Adrenal gland (tissue), 12 donors: ENCODE data around the gene DDX47. TPM values are rescaled to one million over a fixed set of nuclear protein-coding genes. Genes with fewer than 3 reads are reported as not detected.
A peak's percentile ranks its signal among the peaks of the same experiment; 100 is the strongest.

Experiments
- DNase-seq, 7 donors: peaks; one replicate each; pipeline ENCODE4 v3.0.0-alpha.2; 2019 to 2020
- H3K27ac ChIP-seq, 5 donors: fragments of 200-600 bp; sonication (generic) in 4 of 5; 1 replicate in 3 of 5; 2 replicates in 2 of 5; pipeline versions ENCODE4 v1.5.1 to v1.8.0; 2016 to 2020; ENCODE audit warnings: mild to moderate bottlenecking in 1 of 5
- H3K27me3 ChIP-seq: fragments of 200-600 bp; 2 replicates; pipeline ENCODE4 v1.8.0; 2021
- H3K36me3 ChIP-seq, 2 donors: fragments of 200-600 bp; replicated peaks in 1 of 2; 1 replicate in 1 of 2; 2 replicates in 1 of 2; pipeline versions ENCODE4 v1.5.1 to v1.8.0; 2018 to 2022
- H3K4me1 ChIP-seq, 2 donors: fragments of 200-600 bp; replicated peaks in 1 of 2; 1 replicate in 1 of 2; 2 replicates in 1 of 2; pipeline versions ENCODE4 v1.5.1 to v1.8.0; 2018 to 2021
- H3K4me3 ChIP-seq, 4 donors: fragments of 200-600 bp; sonication (generic) in 3 of 4; one replicate each; pipeline ENCODE4 v1.5.1; 2016 to 2018
- H3K9me3 ChIP-seq, 3 donors: fragments of 200-600 bp; sonication (generic) in 1 of 3; replicated peaks in 1 of 3; 1 replicate in 2 of 3; 2 replicates in 1 of 3; pipeline versions ENCODE4 v1.5.1 to v1.8.0; 2016 to 2021
- CTCF ChIP-seq, 6 experiments: fragments of 450-650 bp in 4 of 6; fragments of 200-600 bp in 2 of 6; sonication (generic) in 1 of 6; IDR thresholded peaks; 1 replicate in 5 of 6; 2 replicates in 1 of 6; pipeline versions ENCODE4 v1.5.1 to v1.8.0; 2016 to 2021; ENCODE audit warnings: antibody characterized with exemption in 6 of 6, mild to moderate bottlenecking in 2 of 6, moderate library complexity in 1 of 6
- POLR2A ChIP-seq, 2 donors: fragments of 450-650 bp; IDR thresholded peaks; one replicate each; pipeline ENCODE4 v1.6.1; 2017; ENCODE audit warnings: antibody characterized with exemption in 2 of 2, mild to moderate bottlenecking in 2 of 2, moderate library complexity in 1 of 2
- WGBS, 4 donors: extraction: QIAGEN DNeasy Blood & Tissue Kit in 2 of 4; methylation state at CpG; one replicate each; pipeline versions ENCODE4 v1.1.5 to v1.1.7; 2013 to 2017; 5-methylcytosine and 5-hydroxymethylcytosine counted together
- intact Hi-C, 2 donors: fragments of 100-400 bp; cut with DNase I; formaldehyde crosslinking; loops; one replicate each; pipeline versions ENCODE4 v1.14.1 to v1.15.0; 2022 to 2023
- polyA plus RNA-seq, 3 donors: library from polyadenylated mRNA; stranded (reverse); fragments of 200-250 nt in 2 of 3; fragments of 350-450 nt in 1 of 3; fragmentation: Illumina TruSeq in 1 of 3; extraction: RNeasy Lipid Tissue Mini Kit (QIAGEN cat#74804) in 1 of 3; gene quantifications; one replicate each; pipeline ENCODE4 v1.2.3, GENCODE V29; 2013 to 2014
- total RNA-seq, 9 donors: library from RNA; depleted of rRNA in 4 of 9; stranded (reverse); fragments of >200 nt in 4 of 9; fragments of 120-200 nt in 1 of 9; fragmentation: NEBNext Ultra II Directional in 1 of 9; extraction: Animal tissue kit (Norgen Biotek cat#: 25700) in 1 of 9; gene quantifications; one replicate each; pipeline versions ENCODE4 v1.1.0 to v1.2.4, GENCODE V29; 2013 to 2023
- donor health status: healthy with polysubstance abuse.
- donor health status: Bipolar disorder and iron deficiency.
- donor health status: DM: yes; HTN: yes; CAD: no.
- donor health status: DM: no; HTN: no; CAD: no.
- donor health status: DM: no; HTN: no; CAD: no.
- donor health status: DM: yes; HTN: yes; CAD: no.

Gene DDX47
- total and polyA plus RNA-seq, 12 donors, result 28.8 to 77.3 (median 44.7) TPM

GRCh38 chr12:12786706-12787601 is 26.2 kb upstream of the DDX47 start:
- H3K9me3 ChIP-seq, result no peaks in the 10 kb centered on the region
- TF ChIP-seq POLR2A (IDR thresholded peaks at IDR 0.05) (peak; percentile 47 to 83), CTCF (IDR thresholded peaks at IDR 0.05) (peak in 3 of 6 experiments; percentile 37 to 59 (median 41))
- intact Hi-C loops, result no loop called here
- peak overlapping the region; percentile 54 to 96 (median 82) for H3K27ac ChIP-seq
- WGBS, 4 donors, result 1% methylated on average over 41 to 80 of the region's 80 CpGs; no CpG with 5 or more reads in 1 of the 4 donors
- H3K4me1 ChIP-seq, result peaks cover 17 to 20% of the 10 kb centered on the region in 2 donors
- peak overlapping the region in 3 of 4 donors; percentile 23 to 63 (median 61) for H3K4me3 ChIP-seq
- H3K36me3 ChIP-seq, result no peaks in the 10 kb centered on the region
- peak; percentile 81 to 89 (median 84) for DNase-seq
- H3K27me3 ChIP-seq, result no peaks in the 10 kb centered on the region

DNA sequence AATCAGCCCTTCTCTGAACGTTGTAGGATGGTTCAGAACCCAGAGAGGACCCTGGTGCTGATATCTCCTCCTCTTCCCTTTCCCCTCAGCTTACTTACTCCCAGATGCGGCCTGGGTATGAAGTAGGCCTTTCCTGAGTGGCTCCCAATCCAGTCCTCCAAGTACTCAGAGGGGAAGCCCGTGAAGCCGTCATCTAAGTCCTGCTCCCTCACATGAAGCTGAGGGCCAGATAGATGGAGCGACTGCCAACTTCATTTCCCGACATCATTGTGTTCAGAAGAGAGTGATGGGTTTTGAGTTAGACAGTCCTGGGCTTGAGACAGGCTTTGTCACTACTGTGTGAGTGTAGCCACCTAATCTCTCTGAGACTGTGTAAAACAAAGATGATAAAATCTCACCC is 25.0 kb upstream of the DDX47 start:
- Histone ChIP-seq H3K9me3 (no peaks in the 10 kb centered on the region), H3K27ac (peak overlapping the region in 3 of 5 donors; percentile 13 to 96 (median 96)), H3K4me1 (peaks cover 17 to 20% of the 10 kb centered on the region in 2 donors), H3K4me3 (peak overlapping the region in 1 of 4 donors; percentile 61), H3K36me3 (no peaks in the 10 kb centered on the region), H3K27me3 (no peaks in the 10 kb centered on the region)
- intact Hi-C loops, result no loop called here
- peak in 4 of 7 donors; percentile 4 to 38 (median 20) for DNase-seq
- TF ChIP-seq CTCF (IDR thresholded peaks at IDR 0.05), result no peak
- no peak for TF ChIP-seq POLR2A (IDR thresholded peaks at IDR 0.05)
- 60 to 76% (median 70%) methylated on average over 6 of the region's 6 CpGs for WGBS, 4 donors

DNA sequence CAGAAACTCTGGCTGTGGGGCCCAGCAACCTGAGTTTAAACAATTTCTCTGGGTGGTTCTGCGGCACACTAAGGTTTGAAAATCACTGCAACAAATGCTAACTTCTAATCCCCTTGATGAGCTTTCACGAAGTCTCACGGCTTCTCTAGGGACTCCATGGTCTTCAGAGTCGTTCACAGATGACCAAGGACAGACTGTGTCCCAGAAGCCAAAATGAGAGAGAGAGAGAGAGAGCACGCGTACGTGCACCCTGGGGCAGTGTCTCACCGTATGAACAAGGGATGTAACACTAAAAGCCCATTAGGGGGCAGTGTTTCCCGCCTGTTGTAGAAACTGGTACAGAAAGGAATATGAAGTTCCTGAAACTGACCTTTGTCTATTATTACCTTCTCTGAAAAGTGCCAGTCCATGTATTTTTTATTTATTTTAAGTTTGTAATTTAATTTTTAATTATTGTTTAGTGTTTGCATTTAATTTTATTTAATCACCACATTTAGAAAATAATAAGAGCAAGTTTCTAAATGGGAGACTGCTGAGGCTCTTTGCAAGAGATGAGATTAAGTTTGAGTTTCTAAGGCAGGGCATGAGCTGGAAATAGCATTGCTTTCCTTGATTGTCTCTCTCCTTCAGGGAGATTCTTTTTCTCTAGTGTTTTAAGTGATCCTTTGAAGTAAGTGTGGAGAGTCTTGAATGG is 24.3 kb upstream of the DDX47 start:
- no peak overlapping the region for H3K4me3 ChIP-seq
- H3K27ac ChIP-seq, result peak overlapping the region in 3 of 5 donors; percentile 13 to 96 (median 96)
- peaks cover 17 to 20% of the 10 kb centered on the region in 2 donors for H3K4me1 ChIP-seq
- no peaks in the 10 kb centered on the region for H3K36me3 ChIP-seq
- no peaks in the 10 kb centered on the region for H3K27me3 ChIP-seq
- intact Hi-C loops, result no loop called here
- no peaks in the 10 kb centered on the region for H3K9me3 ChIP-seq
- peak; percentile 68 to 89 (median 82) for DNase-seq
- TF ChIP-seq POLR2A (IDR thresholded peaks at IDR 0.05), result peak in 1 of 2 donors; percentile 12
- peak; percentile 81 to 85 (median 82) for TF ChIP-seq CTCF (IDR thresholded peaks at IDR 0.05)
- 13 to 14% (median 14%) methylated on average over 8 to 9 of the region's 9 CpGs for WGBS, 4 donors

- peaks cover 17 to 20% of the 10 kb centered on the region in 2 donors for H3K4me1 ChIP-seq
- no peaks in the 10 kb centered on the region for H3K9me3 ChIP-seq
- H3K4me3 ChIP-seq, result no peak overlapping the region
- no peaks in the 10 kb centered on the region for H3K27me3 ChIP-seq
- H3K36me3 ChIP-seq, result no peaks in the 10 kb centered on the region
- TF ChIP-seq CTCF (IDR thresholded peaks at IDR 0.05) (no peak), POLR2A (IDR thresholded peaks at IDR 0.05) (no peak)
- intact Hi-C loops, result loop anchor here in 1 of 2 donors (5.0 kb wide), 1 partner anchor 421 kb away; no protein-coding TSS in a partner anchor
- 65 to 78% (median 70%) methylated on average over 4 of the region's 4 CpGs for WGBS, 4 donors
- DNase-seq, result no peak
- H3K27ac ChIP-seq, result no peak overlapping the region
Measured at GRCh38 chr12:12790956-12791355, 22.2 kb upstream of the DDX47 start.
